Ishikawa (cell line): ENCODE data around the gene HSPA14.

Experiments used
- CEBPB ChIP-seq: IDR thresholded peaks from 2 replicates; pipeline ENCODE4 v1.6.1; 2012
- CREB1 ChIP-seq: IDR thresholded peaks from 2 replicates; pipeline ENCODE4 v1.6.1; 2012; ENCODE audit warnings: low read depth
- EP300 ChIP-seq: IDR thresholded peaks from 2 replicates; pipeline ENCODE4 v1.6.1; 2012; ENCODE audit warnings: borderline replicate concordance
- FOXM1 ChIP-seq: IDR thresholded peaks from 2 replicates; pipeline ENCODE4 v1.6.1; 2012; ENCODE audit warnings: low read depth, borderline replicate concordance
- RAD21 ChIP-seq: IDR thresholded peaks from 2 replicates; pipeline ENCODE4 v1.6.1; 2012; ENCODE audit warnings: low read depth
- YY1 ChIP-seq: IDR thresholded peaks from 2 replicates; pipeline ENCODE4 v1.6.1; 2012; ENCODE audit warnings: low read depth
- ZBTB7A ChIP-seq: IDR thresholded peaks from 2 replicates; pipeline ENCODE4 v1.6.1; 2012; ENCODE audit warnings: low read depth
- TF ChIP-seq, protein P1 (sequence below): IDR thresholded peaks from 2 replicates; pipeline ENCODE4 v1.6.1; 2012; ENCODE audit warnings: low read depth, mild to moderate bottlenecking

DNA sequence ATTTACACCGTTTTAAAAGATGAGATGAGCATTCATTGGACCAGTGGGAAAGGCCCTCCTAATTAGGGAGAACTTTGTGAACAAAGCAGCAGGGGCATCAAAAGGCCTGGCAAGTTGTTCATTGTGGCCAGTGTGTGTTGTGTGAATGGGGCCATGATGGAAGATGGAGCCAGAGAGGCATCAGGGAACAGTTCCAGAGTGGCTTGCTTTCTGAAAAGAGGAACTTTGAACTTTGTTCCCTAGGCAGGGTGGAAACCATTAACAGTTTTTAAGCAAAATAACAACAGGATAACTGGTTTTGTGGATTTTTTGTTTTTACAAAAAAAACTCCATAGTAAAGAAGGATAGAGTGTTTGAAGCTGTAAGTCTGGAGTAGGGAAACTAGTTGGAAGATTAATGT, 53.0 kb downstream of the HSPA14 start:
- TF ChIP-seq RAD21 (no peak), YY1 (no peak), CREB1 (no peak), ZBTB7A (no peak), EP300 (no peak), CEBPB (no peak), FOXM1 (no peak)
- TF ChIP-seq, protein P1, sequence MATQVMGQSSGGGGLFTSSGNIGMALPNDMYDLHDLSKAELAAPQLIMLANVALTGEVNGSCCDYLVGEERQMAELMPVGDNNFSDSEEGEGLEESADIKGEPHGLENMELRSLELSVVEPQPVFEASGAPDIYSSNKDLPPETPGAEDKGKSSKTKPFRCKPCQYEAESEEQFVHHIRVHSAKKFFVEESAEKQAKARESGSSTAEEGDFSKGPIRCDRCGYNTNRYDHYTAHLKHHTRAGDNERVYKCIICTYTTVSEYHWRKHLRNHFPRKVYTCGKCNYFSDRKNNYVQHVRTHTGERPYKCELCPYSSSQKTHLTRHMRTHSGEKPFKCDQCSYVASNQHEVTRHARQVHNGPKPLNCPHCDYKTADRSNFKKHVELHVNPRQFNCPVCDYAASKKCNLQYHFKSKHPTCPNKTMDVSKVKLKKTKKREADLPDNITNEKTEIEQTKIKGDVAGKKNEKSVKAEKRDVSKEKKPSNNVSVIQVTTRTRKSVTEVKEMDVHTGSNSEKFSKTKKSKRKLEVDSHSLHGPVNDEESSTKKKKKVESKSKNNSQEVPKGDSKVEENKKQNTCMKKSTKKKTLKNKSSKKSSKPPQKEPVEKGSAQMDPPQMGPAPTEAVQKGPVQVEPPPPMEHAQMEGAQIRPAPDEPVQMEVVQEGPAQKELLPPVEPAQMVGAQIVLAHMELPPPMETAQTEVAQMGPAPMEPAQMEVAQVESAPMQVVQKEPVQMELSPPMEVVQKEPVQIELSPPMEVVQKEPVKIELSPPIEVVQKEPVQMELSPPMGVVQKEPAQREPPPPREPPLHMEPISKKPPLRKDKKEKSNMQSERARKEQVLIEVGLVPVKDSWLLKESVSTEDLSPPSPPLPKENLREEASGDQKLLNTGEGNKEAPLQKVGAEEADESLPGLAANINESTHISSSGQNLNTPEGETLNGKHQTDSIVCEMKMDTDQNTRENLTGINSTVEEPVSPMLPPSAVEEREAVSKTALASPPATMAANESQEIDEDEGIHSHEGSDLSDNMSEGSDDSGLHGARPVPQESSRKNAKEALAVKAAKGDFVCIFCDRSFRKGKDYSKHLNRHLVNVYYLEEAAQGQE = no peak
